Heart left ventricle (tissue), 16 donors: ENCODE data around the gene GAK. TPM values are rescaled to one million over a fixed set of nuclear protein-coding genes. Genes with fewer than 3 reads are reported as not detected.

Experiments used
- ATAC-seq, 4 donors: fragments of 200-7000 bp; cut with Tn5 transposase; one replicate each; pipeline ENCODE4 v1.9.1; 2020 to 2022; ENCODE audit warnings: moderate library complexity in 4 of 4, mild to moderate bottlenecking in 3 of 4, moderate number of reproducible peaks in 1 of 4
- DNase-seq, 5 donors: peaks; one replicate each; pipeline ENCODE4 v3.0.0-alpha.2; 2020
- H3K27ac ChIP-seq, 12 donors: fragments of 200-600 bp; sonication (generic) in 4 of 12; one replicate each; pipeline versions ENCODE4 v1.5.0 to v1.8.0; 2016 to 2022; ENCODE audit warnings: mild to moderate bottlenecking in 2 of 12
- H3K27me3 ChIP-seq, 9 donors: fragments of 200-600 bp; sonication (generic) in 2 of 9; one replicate each; pipeline versions ENCODE4 v1.5.1 to v1.8.0; 2016 to 2022; ENCODE audit warnings: mild to moderate bottlenecking in 3 of 9
- H3K36me3 ChIP-seq, 9 donors: fragments of 200-600 bp; sonication (generic) in 2 of 9; one replicate each; pipeline versions ENCODE4 v1.5.0 to v1.8.0; 2018 to 2022; ENCODE audit warnings: mild to moderate bottlenecking in 2 of 9
- H3K4me1 ChIP-seq, 12 donors: fragments of 200-600 bp; sonication (generic) in 4 of 12; one replicate each; pipeline versions ENCODE4 v1.5.0 to v1.8.0; 2016 to 2022; ENCODE audit warnings: mild to moderate bottlenecking in 3 of 12
- H3K4me3 ChIP-seq, 12 donors: fragments of 200-600 bp; sonication (generic) in 4 of 12; one replicate each; pipeline versions ENCODE4 v1.5.0 to v1.8.0; 2017 to 2022; ENCODE audit warnings: mild to moderate bottlenecking in 9 of 12, moderate library complexity in 4 of 12
- H3K9me3 ChIP-seq, 12 donors: fragments of 200-600 bp; sonication (generic) in 4 of 12; one replicate each; pipeline versions ENCODE4 v1.5.0 to v1.8.0; 2016 to 2022; ENCODE audit warnings: mild to moderate bottlenecking in 1 of 12
- POLR2A ChIP-seq, 2 donors: fragments of 450-650 bp; IDR thresholded peaks; one replicate each; pipeline ENCODE4 v1.6.1; 2017; ENCODE audit warnings: antibody characterized with exemption in 2 of 2, mild to moderate bottlenecking in 2 of 2, moderate library complexity in 2 of 2
- WGBS, 4 donors: extraction: QIAGEN DNeasy Blood & Tissue Kit in 2 of 4; methylation state at CpG; one replicate each; pipeline versions ENCODE4 v1.1.5 to v1.1.7; 2013 to 2018; 5-methylcytosine and 5-hydroxymethylcytosine counted together
- intact Hi-C, 10 donors: fragments of 100-400 bp; cut with DNase I; formaldehyde crosslinking; loops; one replicate each; pipeline versions ENCODE4 v1.11.1 to v1.14.2; 2022
- polyA plus RNA-seq, 2 donors: library from polyadenylated mRNA; stranded (reverse); fragments of 200-250 nt; gene quantifications; one replicate each; pipeline ENCODE4 v1.2.3, GENCODE V29; 2013
- total RNA-seq, 9 donors: library from RNA; depleted of rRNA in 2 of 9; stranded (reverse); fragments of >200 nt in 2 of 9; fragmentation: NEBNext Ultra II Directional in 3 of 9; extraction: Animal tissue kit (Norgen Biotek cat#: 25700) in 3 of 9; gene quantifications; one replicate each; pipeline versions ENCODE4 v1.1.0 to v1.2.4, GENCODE V29; 2016 to 2023
- TF ChIP-seq, protein P1 (sequence below), 12 donors: fragments of 200-600 bp; sonication (generic) in 4 of 12; IDR thresholded peaks; one replicate each; pipeline versions ENCODE4 v1.5.0 to v1.8.0; 2018 to 2022; ENCODE audit warnings: antibody characterized with exemption in 12 of 12, mild to moderate bottlenecking in 5 of 12
- donor health status: ischemic (EF 13 %, LVEDD 7.1; RV severe dilation, severe dysfunction).
- donor health status: healthy with polysubstance abuse.
- donor health status: DM: no; HTN: yes; CAD: no.
- donor health status: DM: no; HTN: no; CAD: no.
- donor health status: ischemic (EF 25% LVEDD 6.9; RV normal size, moderate dysfunction).
- donor health status: ischemic (EF 25% LVEDD 5.7; RV mildly dilated, moderate dysfunction).
- donor health status: healthy.
- donor health status: DM: yes; HTN: yes; CAD: no.
- donor health status: ischemic (EF 35%, LVEDD 5.7; RV mildly dilated, moderate dysfunction).
- donor health status: nonischemic (EF 11% LVEDD 7.7; RV severe dilation, severe dysfunction).
- donor health status: DM: yes; HTN: yes; CAD: no.
- donor health status: PGD.
- donor health status: ischemic (EF 29% LVEDD 5.4; RV normal size, mild dysfunction).
- donor health status: nonischemic (EF 23%, LVEDD 6.1; RV moderate dilation, normal function).

Gene GAK
- total and polyA plus RNA-seq, 11 donors = 22.8 to 55.1 (median 33.8) TPM

DNA sequence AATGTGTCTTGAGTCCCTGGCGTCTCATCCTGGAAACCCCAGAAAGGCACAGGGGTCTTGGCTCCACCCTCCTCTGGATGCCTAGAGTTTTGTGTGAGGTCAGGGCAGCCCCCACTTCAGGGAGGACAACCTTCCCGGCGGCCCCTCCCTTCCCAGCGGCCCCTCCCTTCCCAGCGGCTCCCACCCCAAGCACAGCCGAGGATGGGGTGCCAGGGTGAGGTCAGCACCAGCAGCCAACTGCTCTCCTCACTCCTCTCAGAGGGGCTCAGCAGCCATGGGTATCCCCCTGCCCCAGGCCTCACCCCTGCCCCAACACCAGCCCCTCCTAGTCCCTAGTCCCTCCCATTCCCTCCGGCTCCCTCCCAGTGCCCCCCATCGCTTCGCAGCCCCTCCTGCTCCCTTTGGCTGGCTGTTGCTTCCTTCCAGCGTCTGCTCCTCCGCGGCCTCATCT lies 23.8 kb upstream of the GAK start:
- no peak for TF ChIP-seq POLR2A (IDR thresholded peaks at IDR 0.05)
- TF ChIP-seq, protein P1, sequence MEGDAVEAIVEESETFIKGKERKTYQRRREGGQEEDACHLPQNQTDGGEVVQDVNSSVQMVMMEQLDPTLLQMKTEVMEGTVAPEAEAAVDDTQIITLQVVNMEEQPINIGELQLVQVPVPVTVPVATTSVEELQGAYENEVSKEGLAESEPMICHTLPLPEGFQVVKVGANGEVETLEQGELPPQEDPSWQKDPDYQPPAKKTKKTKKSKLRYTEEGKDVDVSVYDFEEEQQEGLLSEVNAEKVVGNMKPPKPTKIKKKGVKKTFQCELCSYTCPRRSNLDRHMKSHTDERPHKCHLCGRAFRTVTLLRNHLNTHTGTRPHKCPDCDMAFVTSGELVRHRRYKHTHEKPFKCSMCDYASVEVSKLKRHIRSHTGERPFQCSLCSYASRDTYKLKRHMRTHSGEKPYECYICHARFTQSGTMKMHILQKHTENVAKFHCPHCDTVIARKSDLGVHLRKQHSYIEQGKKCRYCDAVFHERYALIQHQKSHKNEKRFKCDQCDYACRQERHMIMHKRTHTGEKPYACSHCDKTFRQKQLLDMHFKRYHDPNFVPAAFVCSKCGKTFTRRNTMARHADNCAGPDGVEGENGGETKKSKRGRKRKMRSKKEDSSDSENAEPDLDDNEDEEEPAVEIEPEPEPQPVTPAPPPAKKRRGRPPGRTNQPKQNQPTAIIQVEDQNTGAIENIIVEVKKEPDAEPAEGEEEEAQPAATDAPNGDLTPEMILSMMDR (IDR thresholded peaks at IDR 0.05) = no peak
- WGBS, 4 donors = 79 to 93% (median 81%) methylated on average over 11 to 12 of the region's 12 CpGs
- no peak for ATAC-seq
- DNase-seq = peak in 2 of 5 donors; percentile 4 to 13
- no peaks in the 10 kb centered on the region for H3K9me3 ChIP-seq
- H3K27ac ChIP-seq = no peak overlapping the region
- no peaks in the 10 kb centered on the region for H3K27me3 ChIP-seq
- intact Hi-C loops = no loop called here
- peaks cover 0 to 65% (median 25%) of the 10 kb centered on the region in 9 donors for H3K36me3 ChIP-seq
- H3K4me1 ChIP-seq = no peaks in the 10 kb centered on the region
- H3K4me3 ChIP-seq = no peak overlapping the region

DNA sequence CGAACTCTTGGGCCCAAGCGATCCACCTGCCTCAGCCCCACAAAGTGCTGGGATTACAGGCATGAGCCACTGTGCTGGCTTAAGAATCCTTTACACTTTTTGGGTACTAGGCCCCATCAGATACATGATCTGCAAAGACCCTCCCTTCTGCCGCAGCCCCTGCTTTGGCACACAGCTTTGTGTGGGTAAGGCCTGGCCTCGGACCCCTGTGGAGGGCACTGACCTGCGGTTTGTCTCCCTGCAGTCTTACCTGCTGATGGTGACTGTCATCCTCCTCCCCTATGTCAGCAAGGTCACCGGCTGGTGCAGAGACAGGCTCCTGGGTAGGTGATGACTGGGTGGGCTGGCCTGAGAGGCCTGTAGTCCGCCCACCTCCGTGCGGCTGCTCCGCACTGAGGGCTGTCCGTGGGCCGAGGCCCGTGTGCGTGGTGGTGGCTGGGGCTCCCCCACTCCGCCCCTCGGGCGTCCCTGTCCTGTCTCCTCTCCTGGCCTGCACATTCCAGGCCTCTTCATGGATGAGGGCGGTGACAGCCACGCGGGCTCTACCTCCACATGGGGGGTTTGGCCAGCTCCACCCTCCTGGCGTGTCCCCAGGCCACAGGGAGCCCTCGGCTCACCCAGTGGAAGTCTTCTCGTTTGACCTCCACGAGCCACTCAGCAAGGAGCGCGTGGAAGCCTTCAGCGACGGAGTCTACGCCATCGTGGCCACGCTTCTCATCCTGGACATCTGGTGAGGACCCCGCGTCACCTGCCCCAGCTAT lies 23.2 kb upstream of the GAK start:
- H3K9me3 ChIP-seq = no peaks in the 10 kb centered on the region
- H3K27ac ChIP-seq = no peak overlapping the region
- H3K36me3 ChIP-seq = peaks cover 0 to 60% (median 25%) of the 10 kb centered on the region in 9 donors
- H3K4me1 ChIP-seq = no peaks in the 10 kb centered on the region
- intact Hi-C loops = no loop called here
- H3K4me3 ChIP-seq = no peak overlapping the region
- 92 to 95% (median 93%) methylated on average over 17 to 33 of the region's 33 CpGs for WGBS, 4 donors
- peak in 1 of 5 donors; percentile 17 for DNase-seq
- H3K27me3 ChIP-seq = no peaks in the 10 kb centered on the region
- no peak for ATAC-seq
- TF ChIP-seq POLR2A (IDR thresholded peaks at IDR 0.05) = no peak
- TF ChIP-seq, protein P1 (IDR thresholded peaks at IDR 0.05) = no peak

DNA sequence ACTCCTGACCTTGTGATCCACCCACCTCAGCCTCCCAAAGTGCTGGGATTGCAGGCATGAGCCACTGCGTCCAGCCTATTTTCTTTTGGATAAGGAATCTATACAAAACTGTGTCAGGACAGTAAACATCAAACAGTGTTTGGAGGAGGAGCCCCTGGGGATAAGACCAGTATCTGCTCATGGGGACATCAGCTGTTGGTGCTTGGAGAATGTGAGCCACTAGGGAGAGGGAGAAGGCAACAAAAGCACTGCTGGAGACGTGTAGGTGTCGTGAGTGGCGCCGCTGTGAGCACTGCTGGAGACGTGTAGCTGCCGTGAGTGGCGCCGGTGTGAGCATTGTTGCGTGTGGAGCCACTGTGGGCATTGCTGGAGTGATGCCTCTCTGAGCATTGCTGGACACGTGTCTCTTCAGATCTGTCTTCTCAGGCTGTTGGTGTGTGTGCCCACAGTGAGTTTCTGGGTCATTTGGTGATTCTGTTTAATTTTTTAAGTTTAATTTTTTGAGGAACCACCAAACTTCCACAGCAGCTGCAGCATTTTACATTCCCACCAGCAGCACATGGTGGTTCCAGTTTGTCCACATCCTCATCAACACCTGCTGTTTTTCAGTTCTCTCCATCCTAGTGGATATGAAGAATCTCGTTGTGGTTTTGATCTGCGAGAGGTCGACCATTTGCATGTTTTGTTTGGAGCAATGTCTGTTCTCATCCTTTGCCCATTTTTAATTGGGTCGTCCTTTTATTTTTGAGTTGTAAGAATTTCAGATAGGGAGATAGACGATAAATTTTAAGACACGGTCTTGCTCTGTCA lies 22.3 kb upstream of the GAK start:
- H3K27me3 ChIP-seq = no peaks in the 10 kb centered on the region
- H3K4me3 ChIP-seq = no peak overlapping the region
- WGBS, 4 donors = 89 to 94% (median 92%) methylated on average over 17 of the region's 17 CpGs
- H3K9me3 ChIP-seq = no peaks in the 10 kb centered on the region
- peak in 1 of 5 donors; percentile 16 for DNase-seq
- intact Hi-C loops = no loop called here
- no peaks in the 10 kb centered on the region for H3K4me1 ChIP-seq
- TF ChIP-seq, protein P1 (IDR thresholded peaks at IDR 0.05) = no peak
- TF ChIP-seq POLR2A (IDR thresholded peaks at IDR 0.05) = no peak
- no peak for ATAC-seq
- H3K27ac ChIP-seq = no peak overlapping the region
- peaks cover 0 to 55% (median 25%) of the 10 kb centered on the region in 9 donors for H3K36me3 ChIP-seq

DNA sequence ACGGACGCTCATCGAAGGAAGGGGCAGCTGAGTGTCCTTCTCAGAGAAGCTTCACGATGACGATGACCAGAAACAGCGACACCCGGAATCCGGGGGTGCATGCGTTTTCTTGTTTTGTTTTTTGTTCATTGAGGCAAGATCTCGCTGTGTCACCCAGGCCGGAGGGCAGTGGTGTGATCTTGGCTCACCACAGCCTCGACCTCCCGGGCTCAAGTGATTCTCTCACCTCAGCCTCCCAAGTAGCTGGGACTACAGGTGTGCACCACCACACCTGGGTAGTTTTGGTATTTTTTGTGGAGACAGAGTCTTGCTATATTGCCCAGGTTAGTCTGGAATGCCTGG lies 21.4 kb upstream of the GAK start:
- Histone ChIP-seq H3K27ac (no peak overlapping the region), H3K4me1 (no peaks in the 10 kb centered on the region), H3K36me3 (peaks cover 0 to 48% (median 25%) of the 10 kb centered on the region in 9 donors), H3K4me3 (no peak overlapping the region), H3K27me3 (no peaks in the 10 kb centered on the region), H3K9me3 (no peaks in the 10 kb centered on the region)
- no peak for TF ChIP-seq POLR2A (IDR thresholded peaks at IDR 0.05)
- TF ChIP-seq, protein P1 (IDR thresholded peaks at IDR 0.05) = no peak
- intact Hi-C loops = no loop called here
- DNase-seq = no peak
- 96 to 100% (median 97%) methylated on average over 13 of the region's 13 CpGs for WGBS, 4 donors
- ATAC-seq = no peak
